ENCODE measurements around the gene DOCK2. TPM values are rescaled to one million over a fixed set of nuclear protein-coding genes. Genes with fewer than 3 reads are reported as not detected.

DOCK2 gene
- polyA plus RNA-seq, 1 donor = 2.6 TPM

GRCh38 chr5:169989365-169989764 is 352.3 kb downstream of the DOCK2 start:
- no peak for DNase-seq

GRCh38 chr5:169991115-169991869 is 354.2 kb downstream of the DOCK2 start:
- no peak for DNase-seq

- DNase-seq = no peak
These were observed 355.9 kb downstream of the DOCK2 start for GRCh38 chr5:169992789-169993484.

- no peak for DNase-seq
These were observed 356.4 kb downstream of the DOCK2 start for GRCh38 chr5:169993485-169993790.

GRCh38 chr5:169997798-169998197 is 360.7 kb downstream of the DOCK2 start:
- DNase-seq = no peak

- DNase-seq = no peak
These were observed 362.5 kb downstream of the DOCK2 start for GRCh38 chr5:169999621-170000020.

GRCh38 chr5:170000155-170000554 is 363.1 kb downstream of the DOCK2 start:
- no peak for DNase-seq

GRCh38 chr5:170006021-170006420 is 368.9 kb downstream of the DOCK2 start:
- peak; percentile 35 for DNase-seq

- DNase-seq = no peak
These were observed 371.3 kb downstream of the DOCK2 start for GRCh38 chr5:170008376-170008775.

- no peak for DNase-seq
These were observed 373.5 kb downstream of the DOCK2 start for GRCh38 chr5:170010595-170010994.

GRCh38 chr5:170011751-170012150 is 374.7 kb downstream of the DOCK2 start:
- no peak for DNase-seq

GRCh38 chr5:170012622-170013021 is 375.5 kb downstream of the DOCK2 start:
- DNase-seq = no peak

- no peak for DNase-seq
These were observed 383.3 kb downstream of the DOCK2 start for GRCh38 chr5:170020423-170020822.

GRCh38 chr5:170021506-170021905 is 384.4 kb downstream of the DOCK2 start:
- DNase-seq = no peak

GRCh38 chr5:170025853-170026252 is 388.8 kb downstream of the DOCK2 start:
- no peak for DNase-seq

GRCh38 chr5:170028124-170028523 is 391.0 kb downstream of the DOCK2 start:
- DNase-seq = no peak

GRCh38 chr5:170034231-170034630 is 397.2 kb downstream of the DOCK2 start:
- no peak for DNase-seq

GRCh38 chr5:170038241-170038640 is 401.2 kb downstream of the DOCK2 start:
- no peak for DNase-seq

- DNase-seq = no peak
These were observed 402.8 kb downstream of the DOCK2 start for GRCh38 chr5:170039830-170040229.

GRCh38 chr5:170046241-170046640 is 409.2 kb downstream of the DOCK2 start:
- DNase-seq = peak; percentile 5

- no peak for DNase-seq
These were observed 412.6 kb downstream of the DOCK2 start for GRCh38 chr5:170049713-170050112.

GRCh38 chr5:170053896-170054295 is 416.8 kb downstream of the DOCK2 start:
- DNase-seq = no peak

- DNase-seq = no peak
These were observed 418.5 kb downstream of the DOCK2 start for GRCh38 chr5:170055606-170056005.

Measured in left kidney (tissue), 2 donors.